Aorta (tissue), 5 donors: Measurements from ENCODE around the gene SUMO2. TPM values are rescaled to one million over a fixed set of nuclear protein-coding genes. Genes with fewer than 3 reads are reported as not detected.
A peak's percentile ranks its signal among the peaks of the same experiment; 100 is the strongest.

Source experiments
- ATAC-seq: fragments of 200-7000 bp; cut with Tn5 transposase; one replicate; pipeline ENCODE4 v1.9.1; 2022; ENCODE audit warnings: moderate library complexity; ENCODE audit not compliant: low FRiP score
- DNase-seq, 2 donors: peaks; one replicate each; pipeline ENCODE4 v3.0.0-alpha.2; 2020
- H3K27ac ChIP-seq, 2 donors: one replicate each; pipeline ENCODE4 v1.5.1; 2013; ENCODE audit warnings: low read length in 2 of 2, mild to moderate bottlenecking in 2 of 2, moderate library complexity in 2 of 2, control low read depth in 1 of 2, inconsistent platforms in 1 of 2, low read depth in 1 of 2
- H3K27me3 ChIP-seq, 2 donors: one replicate each; pipeline ENCODE4 v1.6.1; 2013; ENCODE audit warnings: control low read depth in 1 of 2, low read length in 1 of 2, mild to moderate bottlenecking in 1 of 2, moderate library complexity in 1 of 2; ENCODE audit not compliant: insufficient read depth in 2 of 2, control insufficient read depth in 1 of 2
- H3K36me3 ChIP-seq, 2 donors: one replicate each; pipeline ENCODE4 v1.6.1; 2013; ENCODE audit warnings: control low read depth in 1 of 2, low read length in 1 of 2, mild to moderate bottlenecking in 1 of 2; ENCODE audit not compliant: insufficient read depth in 2 of 2, control insufficient read depth in 1 of 2
- H3K4me1 ChIP-seq, 2 donors: one replicate each; pipeline ENCODE4 v1.6.1; 2013; ENCODE audit warnings: low read length in 2 of 2, control low read depth in 1 of 2, mild to moderate bottlenecking in 1 of 2, moderate library complexity in 1 of 2; ENCODE audit not compliant: insufficient read depth in 2 of 2, control insufficient read depth in 1 of 2
- H3K4me3 ChIP-seq, 2 donors: one replicate each; pipeline ENCODE4 v1.5.1; 2013; ENCODE audit warnings: low read length in 2 of 2, control low read depth in 1 of 2, mild to moderate bottlenecking in 1 of 2
- H3K9me3 ChIP-seq: one replicate; pipeline ENCODE4 v1.6.1; 2013; ENCODE audit warnings: mild to moderate bottlenecking, low read length; ENCODE audit not compliant: control insufficient read depth
- WGBS, 2 donors: extraction: QIAGEN DNeasy Blood & Tissue Kit; methylation state at CpG; one replicate each; pipeline ENCODE4 v1.1.7; 2013; 5-methylcytosine and 5-hydroxymethylcytosine counted together
- intact Hi-C, 2 donors: fragments of 100-400 bp; cut with DNase I; formaldehyde crosslinking; loops; one replicate each; pipeline versions ENCODE4 v1.14.2 to v1.15.0; 2022
- long read RNA-seq, 2 donors: library from polyadenylated mRNA; unstranded; transcript quantifications; one replicate each; pipeline ENCODE4 v2.0.0, GENCODE V29; 2020 to 2021
- polyA plus RNA-seq, 2 donors: library from polyadenylated mRNA; stranded (reverse); fragments of 200-250 nt; gene quantifications; one replicate each; pipeline ENCODE4 v1.2.3, GENCODE V29; 2013
- total RNA-seq, 2 donors: library from RNA; stranded (reverse); fragmentation: NEBNext Ultra II Directional; extraction: Animal tissue kit (Norgen Biotek cat#: 25700); gene quantifications; one replicate each; pipeline ENCODE4 v1.2.1, GENCODE V29; 2021
- donor health status: healthy with polysubstance abuse.
- donor health status: Bipolar disorder and iron deficiency.
- donor health status: DM: no; HTN: no; CAD: no.
- donor health status: DM: no; HTN: no; CAD: no.
- donor health status: DM: yes; HTN: yes; CAD: no.

SUMO2 gene
- total RNA-seq = 100 to 1,000 TPM; 262 to 280 TPM
- polyA plus RNA-seq = 100 to 1,000 TPM in 1 of 2 donors, 10 to 100 TPM in 1; 96.2 to 113 TPM
- long read RNA-seq, donor 1, transcript SUMO2-202 (4 exons, 3,190 nt) = major isoform, 283 of 293 reads
- long read RNA-seq, donor 1, partial matches to known transcripts = 6 of 293 reads
- long read RNA-seq, donor 1, other reads (novel, unspliced or antisense) = 1 of 293 reads
- long read RNA-seq, donor 2, transcript SUMO2-202 (4 exons, 3,190 nt) = major isoform, 76 of 84 reads
- long read RNA-seq, donor 2, partial matches to known transcripts = 2 of 84 reads
- long read RNA-seq, donor 2, other reads (novel, unspliced or antisense) = 2 of 84 reads

DNA sequence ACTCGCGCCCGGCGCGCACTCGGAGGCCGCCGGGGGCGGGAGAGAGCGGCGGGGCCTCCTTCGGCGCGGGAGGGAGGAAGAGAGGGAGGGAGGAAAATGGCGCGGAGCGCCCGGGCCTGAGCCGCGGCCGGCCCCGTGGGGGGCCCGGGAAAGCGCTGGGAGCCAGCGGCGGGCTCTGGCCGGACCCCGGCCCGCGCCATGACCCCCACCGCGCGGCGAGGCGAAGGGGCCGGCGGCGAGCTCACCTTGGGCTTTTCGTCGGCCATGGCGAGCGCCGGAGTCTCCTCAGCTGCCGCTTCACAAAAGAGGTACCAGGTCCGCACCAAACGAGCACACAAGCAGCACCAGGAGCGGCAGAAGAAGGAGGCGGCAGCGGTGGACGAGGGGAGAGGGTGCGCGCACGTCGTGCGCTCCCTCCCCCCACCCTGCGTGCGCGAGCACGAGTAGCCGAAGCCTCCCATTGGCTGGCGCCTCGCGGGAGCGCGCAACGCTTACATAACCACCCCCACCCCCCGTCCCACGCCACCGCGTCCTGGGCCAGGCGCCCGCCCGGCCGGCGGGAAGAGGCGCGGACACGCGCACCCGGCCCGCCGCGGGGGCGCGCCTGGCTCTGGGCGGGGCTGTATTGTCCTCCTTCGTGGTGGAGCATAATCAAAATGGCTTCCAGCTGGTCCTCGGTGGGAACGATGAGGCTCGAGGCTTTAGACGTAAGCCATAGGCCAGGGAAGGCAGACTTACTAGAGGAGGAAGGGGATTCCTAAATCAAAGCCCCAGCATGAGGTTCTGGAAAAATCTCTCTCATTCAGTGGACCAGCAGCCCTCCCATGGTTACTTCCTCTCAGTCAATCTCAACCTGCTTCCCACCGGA lies at the start of gene SUMO2:
Gene SUMO2, minus strand, starts transcription at position 391 of the 868 bp plus-strand sequence. Its CDS starts 125 bp downstream, at position 266.
- H3K36me3 ChIP-seq = no peaks in the 10 kb centered on the region
- H3K27ac ChIP-seq = peak within 1 kb of the TSS; percentile 93 to 98
- peak within 1 kb of the TSS; percentile 85 to 99 for H3K4me3 ChIP-seq
- DNase-seq (peak; percentile 96 to 98), ATAC-seq (peak; percentile 98)
- intact Hi-C loops = loop anchor here (5.0 to 10.0 kb wide), 2 partner anchors 71 to 128 kb away; no protein-coding TSS in a partner anchor
- no peaks in the 10 kb centered on the region for H3K27me3 ChIP-seq
- 1% methylated on average over 82 to 92 of the region's 92 CpGs for WGBS, 2 donors
- H3K4me1 ChIP-seq = no peaks in the 10 kb centered on the region
- H3K9me3 ChIP-seq = no peaks in the 10 kb centered on the region

- H3K4me1 ChIP-seq = no peaks in the 10 kb centered on the region
- intact Hi-C loops = no loop called here
- H3K36me3 ChIP-seq = peaks cover 0 to 7% of the 10 kb centered on the region in 2 donors
Measured at GRCh38 chr17:75231741-75232464, 49.1 kb upstream of the SUMO2 start.

DNA sequence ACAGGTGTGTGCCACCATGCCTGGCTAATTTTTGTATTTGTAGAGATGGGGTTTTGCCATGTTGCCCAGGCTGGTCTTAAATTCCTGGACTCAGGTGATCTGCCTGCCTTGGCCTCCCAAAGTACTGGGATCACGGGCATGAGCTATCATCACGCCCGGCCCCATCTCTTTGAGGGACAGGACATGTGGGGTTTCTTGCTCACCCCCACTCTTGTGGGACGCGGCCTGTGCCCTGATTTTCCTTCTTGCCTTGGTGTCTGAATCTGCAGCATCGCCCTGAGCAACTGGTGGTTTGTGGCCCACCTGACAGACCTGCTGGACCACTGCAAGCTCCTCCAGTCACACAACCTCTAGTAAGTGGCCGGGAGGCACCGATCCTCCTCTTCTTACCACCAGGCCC lies 48.3 kb upstream of the SUMO2 start:
- WGBS, 2 donors = 88 to 95% methylated on average over 8 of the region's 8 CpGs
- no peak for ATAC-seq
- no peaks in the 10 kb centered on the region for H3K9me3 ChIP-seq
- H3K4me3 ChIP-seq = no peak overlapping the region
- H3K4me1 ChIP-seq = no peaks in the 10 kb centered on the region
- H3K27ac ChIP-seq = no peak overlapping the region
- H3K27me3 ChIP-seq = no peaks in the 10 kb centered on the region
- intact Hi-C loops = no loop called here
- H3K36me3 ChIP-seq = peaks cover 0 to 8% of the 10 kb centered on the region in 2 donors
- no peak for DNase-seq

More at GRCh38 chr17:75231741-75232464, 49.1 kb upstream of the SUMO2 start:
- DNase-seq = peak in 1 of 2 donors; percentile 36
- H3K4me3 ChIP-seq = no peak overlapping the region
- no peaks in the 10 kb centered on the region for H3K9me3 ChIP-seq
- WGBS, 2 donors = 88 to 90% methylated on average over 18 of the region's 18 CpGs
- ATAC-seq = no peak
- H3K27ac ChIP-seq = no peak overlapping the region
- H3K27me3 ChIP-seq = no peaks in the 10 kb centered on the region

- WGBS, 2 donors = 78 to 83% methylated on average over 4 of the region's 4 CpGs
- intact Hi-C loops = no loop called here
- Histone ChIP-seq H3K9me3 (no peaks in the 10 kb centered on the region), H3K27ac (no peak overlapping the region), H3K36me3 (peaks cover 0 to 9% of the 10 kb centered on the region in 2 donors), H3K4me3 (no peak overlapping the region), H3K4me1 (no peaks in the 10 kb centered on the region), H3K27me3 (no peaks in the 10 kb centered on the region)
- DNase-seq = no peak
- ATAC-seq = peak; percentile 50
Measured at GRCh38 chr17:75228847-75229246, 46.1 kb upstream of the SUMO2 start.

DNA sequence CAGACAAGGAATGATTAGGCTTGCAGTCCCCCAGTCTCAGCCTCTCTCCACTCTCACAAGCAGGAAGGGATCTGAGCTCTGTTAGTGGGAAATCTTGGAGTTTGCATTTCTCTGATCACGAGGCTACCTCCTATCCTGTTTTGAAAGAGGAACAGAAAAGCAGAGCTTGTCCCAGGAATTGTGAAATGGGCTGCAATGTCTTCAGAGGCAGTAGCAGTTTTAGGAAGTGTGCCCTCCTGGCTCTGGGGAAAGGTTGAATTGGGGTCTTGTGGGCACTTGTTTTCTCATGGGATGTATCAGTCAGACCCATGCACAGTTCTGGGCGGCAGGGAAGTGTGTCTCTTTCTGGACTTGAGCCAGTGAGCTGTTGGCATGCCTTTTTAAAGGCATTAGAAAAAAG lies 45.5 kb upstream of the SUMO2 start:
- Histone ChIP-seq H3K4me1 (no peaks in the 10 kb centered on the region), H3K9me3 (no peaks in the 10 kb centered on the region), H3K27me3 (no peaks in the 10 kb centered on the region), H3K4me3 (no peak overlapping the region), H3K36me3 (peaks cover 0 to 9% of the 10 kb centered on the region in 2 donors), H3K27ac (no peak overlapping the region)
- peak; percentile 16 for ATAC-seq
- 30 to 44% methylated on average over 2 of the region's 2 CpGs for WGBS, 2 donors
- no peak for DNase-seq
- intact Hi-C loops = no loop called here

DNA sequence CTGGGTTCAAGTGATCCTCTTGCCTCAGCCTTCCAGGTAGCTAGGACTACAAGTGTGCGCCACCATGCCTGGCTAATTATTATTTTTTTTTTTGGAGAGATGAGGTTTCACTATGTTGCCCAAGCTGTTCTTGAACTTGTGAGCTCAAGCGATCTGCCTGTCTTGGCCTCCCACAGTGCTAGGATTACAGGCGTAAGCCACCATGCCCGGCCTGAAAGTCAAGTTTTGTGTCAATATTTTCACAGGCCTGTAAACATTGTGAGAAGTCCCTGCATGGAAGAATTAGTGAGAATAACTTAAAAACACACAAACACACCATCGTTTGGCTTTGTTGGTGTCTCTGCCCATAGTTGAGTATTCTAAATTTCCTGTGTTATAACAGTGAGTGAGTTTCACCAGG lies 45.0 kb upstream of the SUMO2 start:
- H3K27ac ChIP-seq = no peak overlapping the region
- intact Hi-C loops = no loop called here
- H3K4me1 ChIP-seq = no peaks in the 10 kb centered on the region
- WGBS, 2 donors = 86 to 89% methylated on average over 5 of the region's 5 CpGs
- no peak for ATAC-seq
- no peaks in the 10 kb centered on the region for H3K27me3 ChIP-seq
- H3K9me3 ChIP-seq = no peaks in the 10 kb centered on the region
- peaks cover 0 to 7% of the 10 kb centered on the region in 2 donors for H3K36me3 ChIP-seq
- no peak overlapping the region for H3K4me3 ChIP-seq
- DNase-seq = no peak

GRCh38 chr17:75225016-75225415 lies 42.3 kb upstream of the SUMO2 start:
- H3K36me3 ChIP-seq = peaks cover 0 to 7% of the 10 kb centered on the region in 2 donors
- no peak for ATAC-seq
- intact Hi-C loops = no loop called here

GRCh38 chr17:75219815-75220214 lies 37.1 kb upstream of the SUMO2 start:
- Histone ChIP-seq H3K27me3 (no peaks in the 10 kb centered on the region), H3K36me3 (peaks cover 2 to 8% of the 10 kb centered on the region in 2 donors), H3K27ac (no peak overlapping the region), H3K9me3 (no peaks in the 10 kb centered on the region), H3K4me3 (no peak overlapping the region), H3K4me1 (no peaks in the 10 kb centered on the region)
- ATAC-seq (no peak), DNase-seq (no peak)
- 95 to 98% methylated on average over 3 of the region's 3 CpGs for WGBS, 2 donors
- intact Hi-C loops = no loop called here

More at GRCh38 chr17:75225016-75225415, 42.3 kb upstream of the SUMO2 start:
- Histone ChIP-seq H3K27ac (no peak overlapping the region), H3K27me3 (no peaks in the 10 kb centered on the region), H3K9me3 (no peaks in the 10 kb centered on the region), H3K4me1 (no peaks in the 10 kb centered on the region), H3K4me3 (no peak overlapping the region)
- no peak for DNase-seq
- 73 to 74% methylated on average over 14 of the region's 14 CpGs for WGBS, 2 donors
